HG02571 (cell line): Measurements from ENCODE around the gene FGR.
A peak's percentile ranks its signal among the peaks of the same experiment; 100 is the strongest.

Source experiments
- ATAC-seq: cut with Tn5 transposase; IDR thresholded peaks from one replicate; pipeline ENCODE4 v1.9.1; 2021; ENCODE audit warnings: mild to moderate bottlenecking, moderate library complexity; ENCODE audit not compliant: unreplicated experiment

FGR gene

GRCh38 chr1:27617420-27617819 lies 17.6 kb downstream of the FGR start:
- ATAC-seq, result no peak

DNA sequence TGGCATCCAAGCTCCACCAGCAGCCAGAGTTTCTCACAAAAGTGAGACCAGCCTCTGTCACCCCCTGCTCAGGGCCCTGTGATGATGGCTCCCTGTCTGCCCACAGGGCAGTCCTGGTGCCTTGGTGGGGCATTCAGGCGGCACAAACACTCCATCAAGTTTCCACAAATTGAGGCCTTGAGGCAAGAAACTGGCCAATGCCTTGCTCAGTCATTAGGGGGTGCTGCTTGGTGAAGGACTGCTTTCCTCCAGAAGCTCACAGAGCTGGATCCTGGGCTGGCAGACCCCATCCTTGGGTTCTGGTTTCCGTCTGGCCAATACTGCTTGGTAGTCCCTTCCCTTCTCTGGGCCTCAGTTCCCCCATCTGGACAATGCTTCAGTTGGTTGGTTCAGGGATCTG lies 18.5 kb downstream of the FGR start:
- no peak for ATAC-seq

DNA sequence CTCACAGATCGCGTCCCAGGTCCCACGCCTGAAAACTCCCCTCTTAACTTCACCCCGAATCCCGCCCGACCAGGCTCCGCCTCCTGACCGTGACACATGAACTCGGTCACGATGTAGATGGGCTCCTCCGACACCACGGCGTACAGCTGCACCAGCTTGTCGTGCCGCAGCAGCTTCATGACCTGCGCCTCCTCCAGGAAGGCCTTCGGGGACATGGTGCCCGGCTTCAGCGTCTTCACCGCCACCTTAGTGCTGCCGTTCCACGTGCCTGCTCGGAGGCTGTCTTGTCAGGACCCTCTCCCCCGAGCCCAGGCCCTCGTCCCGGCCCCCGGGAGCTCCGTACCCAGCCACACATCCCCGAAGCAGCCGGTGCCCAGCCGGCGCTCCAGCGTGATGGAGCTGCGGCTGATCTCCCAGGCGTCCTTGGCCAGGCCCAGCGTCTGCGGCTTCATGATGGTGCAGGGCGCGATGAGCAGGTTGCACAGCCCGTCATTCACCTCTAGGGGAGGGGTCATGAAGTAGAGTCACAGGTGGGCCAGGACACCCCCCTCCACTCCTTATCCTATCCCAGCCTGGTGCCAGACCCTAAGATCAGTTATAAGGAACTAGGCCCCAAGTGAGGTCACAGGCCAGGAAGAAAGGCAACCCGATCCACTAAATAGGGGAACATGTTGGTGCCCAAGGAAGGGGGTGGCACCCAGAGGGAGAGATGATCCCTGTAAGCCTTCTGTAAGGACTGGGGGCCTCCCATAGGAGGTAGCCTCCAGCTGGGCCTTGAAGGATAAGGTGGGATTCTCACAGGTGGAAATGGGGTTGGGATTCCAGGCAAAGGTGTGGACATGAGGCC lies 19.4 kb downstream of the FGR start:
- no peak for ATAC-seq

- ATAC-seq, result no peak
These were observed 20.2 kb downstream of the FGR start for GRCh38 chr1:27614625-27615344.

DNA sequence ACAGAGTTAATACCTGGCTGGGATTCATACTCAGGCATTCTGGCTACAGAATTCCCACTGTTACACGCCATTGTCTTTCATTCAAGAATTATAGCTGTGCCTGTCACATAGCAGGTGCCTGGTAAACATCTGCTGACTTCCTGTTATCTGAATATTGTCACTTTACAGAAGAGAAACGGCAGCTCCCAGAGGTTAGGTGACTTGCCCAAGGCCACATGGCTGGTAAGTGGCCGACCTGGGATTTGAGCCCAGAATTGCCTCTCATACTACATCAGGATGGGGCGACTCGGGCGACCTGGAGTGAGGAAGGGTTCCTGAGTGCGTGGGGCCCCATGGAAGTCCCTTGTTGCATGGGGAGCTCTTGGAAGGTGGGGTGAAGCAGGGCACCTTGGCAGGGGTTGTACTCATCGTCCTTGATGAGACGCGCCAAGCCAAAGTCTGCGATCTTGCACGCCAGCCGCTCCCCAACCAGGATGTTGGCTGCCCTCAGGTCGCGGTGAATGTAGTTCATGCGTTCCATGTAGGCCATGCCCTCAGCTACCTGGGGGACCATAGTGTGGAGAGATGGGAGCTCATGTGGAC lies 20.9 kb downstream of the FGR start:
- ATAC-seq, result no peak

DNA sequence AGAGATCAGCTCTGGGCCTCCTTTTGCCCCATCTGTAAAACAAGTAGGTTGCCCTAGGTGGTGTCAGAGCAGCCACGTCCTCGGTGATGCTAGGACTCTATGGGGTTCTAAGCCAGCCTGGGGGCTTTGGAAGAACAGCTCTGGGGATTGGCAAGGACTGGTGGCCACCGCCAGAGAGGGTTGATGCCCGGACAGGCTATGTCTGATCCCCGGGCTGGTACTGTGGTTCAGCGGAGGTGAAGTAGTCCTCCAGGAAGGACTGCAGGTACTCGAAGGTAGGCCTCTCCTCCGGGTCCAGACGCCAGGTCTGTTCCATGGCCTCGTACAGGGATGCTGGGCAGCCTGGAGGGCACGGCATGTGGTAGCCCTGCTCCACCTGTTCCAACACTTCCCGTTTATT lies 22.3 kb downstream of the FGR start:
- no peak for ATAC-seq

GRCh38 chr1:27611450-27611849 lies 23.5 kb downstream of the FGR start:
- no peak for ATAC-seq

DNA sequence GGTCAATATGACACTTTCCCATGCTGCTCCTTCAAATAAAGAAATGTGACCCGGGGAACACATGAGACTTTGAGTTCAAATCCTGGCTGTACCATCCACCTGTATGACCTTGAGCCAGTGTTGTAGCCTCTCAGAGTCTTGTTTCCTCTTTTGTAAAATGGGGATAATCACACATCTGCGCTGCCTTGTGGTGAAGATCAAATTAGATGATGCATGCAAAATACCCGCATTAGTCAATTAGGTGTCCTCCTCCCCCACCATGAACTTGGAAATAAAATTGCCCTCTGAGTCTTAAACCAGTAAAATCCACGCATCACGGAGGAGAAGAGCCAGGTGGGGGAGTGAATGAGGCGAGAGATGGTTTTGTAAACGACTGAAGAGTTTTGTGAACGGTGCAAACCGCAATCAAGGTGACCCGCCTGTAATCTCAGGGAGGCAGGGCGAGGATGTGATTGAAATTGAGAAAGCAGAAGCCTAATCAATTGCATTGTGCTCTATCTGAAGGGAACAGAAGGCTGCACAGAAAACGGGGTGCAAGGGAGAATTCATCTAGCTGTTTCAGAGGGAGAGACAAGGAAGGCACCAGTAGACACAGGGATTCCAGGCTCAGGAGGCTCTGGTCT lies 25.3 kb downstream of the FGR start:
- ATAC-seq, result no peak

- ATAC-seq, result no peak
These were observed 25.8 kb downstream of the FGR start for GRCh38 chr1:27609210-27609555.

DNA sequence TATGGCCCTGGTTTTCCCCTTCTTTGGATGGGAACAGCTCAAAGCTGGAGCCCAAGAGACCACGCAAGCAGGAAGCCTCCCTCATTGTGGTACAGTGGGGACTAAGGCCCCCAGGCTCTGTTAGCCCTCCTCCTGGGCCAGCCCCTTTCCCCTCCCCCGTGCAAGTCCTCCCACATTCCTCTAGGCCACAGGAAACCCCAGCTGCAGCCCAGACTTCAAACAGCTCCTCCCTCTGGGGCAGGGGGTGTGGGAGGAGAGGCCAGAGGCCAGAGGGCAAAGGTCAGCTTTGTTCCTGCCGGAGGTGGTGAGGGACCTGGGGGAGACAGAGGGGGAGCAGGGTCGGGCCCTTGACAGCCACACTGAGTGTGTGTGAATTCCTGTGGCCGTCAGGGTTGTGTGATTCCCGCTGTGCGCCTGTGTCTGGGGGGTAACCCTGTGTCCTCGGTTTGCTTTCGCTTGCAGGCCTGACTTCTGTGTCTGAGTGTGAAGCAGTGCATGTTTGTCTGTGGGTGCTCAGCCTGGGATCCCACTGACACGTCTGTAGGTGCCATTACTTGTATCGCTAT lies 27.7 kb downstream of the FGR start:
- no peak for ATAC-seq

- ATAC-seq, result no peak
These were observed 28.2 kb downstream of the FGR start for GRCh38 chr1:27606708-27607238.

DNA sequence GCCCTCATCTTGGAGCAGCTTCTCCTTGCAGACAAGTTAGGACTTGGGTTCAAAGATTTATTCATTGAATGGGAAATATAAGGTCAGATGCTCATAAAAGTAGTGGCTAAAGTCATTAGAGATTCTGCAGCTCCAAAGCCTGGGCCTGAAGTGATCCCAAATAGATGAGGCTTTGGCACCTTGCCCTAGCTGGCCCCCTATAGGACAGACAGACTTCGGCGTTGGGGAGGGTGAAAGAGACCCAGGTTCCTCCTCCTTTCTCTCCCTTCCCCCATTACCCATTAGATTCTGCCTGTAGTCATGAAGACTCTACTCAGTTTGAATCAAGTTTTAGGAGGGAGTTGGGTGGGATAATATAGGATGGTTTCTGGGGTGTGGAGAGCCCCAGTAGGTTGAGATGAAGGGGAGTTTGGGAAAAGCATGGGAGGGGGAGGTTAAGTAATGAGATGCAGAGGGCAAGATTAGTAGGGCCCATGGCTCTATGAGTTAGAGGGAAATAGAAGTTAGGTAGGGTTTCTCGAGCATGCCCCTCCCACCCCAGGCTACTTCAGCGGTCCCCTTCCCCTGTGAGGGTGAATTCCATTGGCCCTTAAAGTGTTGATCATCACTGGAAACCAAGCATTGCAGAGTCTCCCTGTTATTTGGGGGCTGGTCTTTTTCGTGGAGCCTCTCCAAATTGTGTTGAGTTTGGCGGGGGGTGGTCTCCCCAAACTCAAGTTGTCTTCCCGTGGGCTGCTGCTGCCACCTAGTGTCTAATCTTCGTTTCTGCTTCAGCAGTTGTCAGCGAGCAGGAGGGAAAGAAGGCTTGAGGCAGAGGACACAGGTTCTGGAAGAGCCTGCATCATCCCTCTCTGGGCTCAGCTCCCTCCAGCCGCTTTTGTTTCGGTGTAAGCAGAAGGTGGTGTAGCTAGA lies 28.9 kb downstream of the FGR start:
- no peak for ATAC-seq

- ATAC-seq, result no peak
These were observed 29.7 kb downstream of the FGR start for GRCh38 chr1:27605300-27605766.

- ATAC-seq, result no peak
These were observed 30.2 kb downstream of the FGR start for GRCh38 chr1:27604579-27605299.

GRCh38 chr1:27603681-27604578 lies 31.1 kb downstream of the FGR start, which contains the start of gene AHDC1:
TSS of gene AHDC1 (minus strand) at chr1:27604144. CDS start at chr1:27552115, 52,029 bp downstream.
- ATAC-seq, result peak; percentile 51

- no peak for ATAC-seq
These were observed 31.7 kb downstream of the FGR start for GRCh38 chr1:27603309-27603680.

- ATAC-seq, result no peak
These were observed 32.3 kb downstream of the FGR start for GRCh38 chr1:27602462-27603308.
